ENCODE results near the gene APLNR.
A peak's percentile ranks its signal among the peaks of the same experiment; 100 is the strongest.
"Not testable (repeated sequence)": the region's sequence is repeated elsewhere in the genome, so short reads cannot be mapped to it uniquely, and the experiment has no call there.

Gene APLNR

DNA sequence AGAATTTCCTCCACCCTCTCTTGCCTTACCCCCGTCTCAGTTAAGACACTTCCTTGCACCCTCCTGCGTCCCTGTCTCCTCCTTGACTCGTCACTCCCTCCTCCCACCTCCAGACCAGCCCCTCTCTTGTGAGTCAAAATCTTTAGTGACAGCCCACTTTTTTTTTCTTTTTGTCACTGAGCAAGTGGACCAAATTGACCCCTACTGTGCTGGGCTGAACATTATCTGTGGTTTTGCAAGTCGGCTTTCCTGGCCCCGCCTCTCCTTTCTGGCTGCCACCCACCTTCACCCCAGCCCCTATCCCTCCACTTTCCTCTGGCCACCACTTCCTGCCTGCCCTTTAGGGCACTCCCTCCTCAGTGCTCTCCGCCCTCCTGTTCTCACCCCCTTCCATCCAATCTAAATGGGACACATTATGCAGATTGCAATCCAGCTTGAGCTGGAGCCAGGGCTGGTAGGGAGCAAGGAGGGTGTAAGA is at the start of gene APLNR:
Gene APLNR, minus strand, starts transcription at position 47 of the 478 bp plus-strand sequence. CDS start 246 bp downstream, outside the sequence.
- peaks cover 0 to 6% of the 10 kb centered on the region in 2 donors for H3K27me3 ChIP-seq (ENCODE audit: control insufficient read depth in 1 of 2, insufficient read depth in 2 of 2, low read length in 2 of 2)
- H3K27ac ChIP-seq (ENCODE audit: low read depth, low read length) = no peak within 1 kb of the TSS
- peaks cover 12% of the 10 kb centered on the region for H3K4me1 ChIP-seq (ENCODE audit: insufficient read depth, low read length)
- no peaks in the 10 kb centered on the region for H3K36me3 ChIP-seq (ENCODE audit: insufficient read depth, low read length)
- H3K9me3 ChIP-seq (ENCODE audit: low read length) = no peaks in the 10 kb centered on the region
- H3K9ac ChIP-seq (ENCODE audit: low read length) = no peak within 1 kb of the TSS
- H3K4me3 ChIP-seq (ENCODE audit: low read depth in 1 of 2, low read length in 2 of 2) = no peak within 1 kb of the TSS

DNA sequence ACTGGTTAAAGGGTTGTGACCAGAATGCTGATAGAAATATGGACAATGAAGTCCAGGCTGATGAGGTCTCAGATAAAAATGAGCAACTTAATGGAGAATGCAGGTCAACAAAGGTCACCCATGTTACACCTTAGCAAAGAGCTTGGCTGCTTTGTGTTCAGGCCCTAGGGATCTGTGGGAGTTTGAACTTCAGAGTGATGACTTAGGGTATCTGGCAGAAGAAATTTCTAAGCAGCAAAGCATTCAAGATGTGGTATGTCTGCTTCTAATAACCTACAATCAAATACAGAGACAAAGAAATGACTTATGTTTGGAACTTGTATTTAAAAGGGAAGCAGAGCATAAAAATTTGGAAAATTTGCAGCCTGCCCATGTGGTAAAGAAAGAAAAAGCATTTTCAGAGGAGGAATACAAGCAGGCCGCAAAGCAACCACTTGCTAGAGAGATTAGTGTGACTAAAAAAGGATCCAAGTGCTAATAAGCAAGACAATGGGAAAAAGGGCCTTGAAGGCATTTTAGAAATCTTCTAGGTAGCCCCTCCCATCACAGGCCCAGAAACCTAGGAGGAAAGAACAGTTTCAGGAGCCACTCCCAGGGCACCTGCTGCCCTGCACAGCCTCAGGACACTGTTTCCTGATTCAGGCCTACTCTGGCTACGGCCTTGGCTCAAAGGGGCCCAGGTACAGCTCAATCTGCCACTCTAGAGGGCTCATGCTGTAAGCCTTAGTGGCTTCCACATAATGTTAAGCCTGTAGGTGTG is 46.4 kb upstream of the APLNR start:
- Histone ChIP-seq H3K27ac (ENCODE audit: low read depth, low read length) (no peak overlapping the region), H3K36me3 (ENCODE audit: insufficient read depth, low read length) (no peaks in the 10 kb centered on the region), H3K27me3 (ENCODE audit: control insufficient read depth in 1 of 2, insufficient read depth in 2 of 2, low read length in 2 of 2) (no peaks in the 10 kb centered on the region), H3K4me1 (ENCODE audit: insufficient read depth, low read length) (no peaks in the 10 kb centered on the region), H3K9ac (ENCODE audit: low read length) (no peak overlapping the region), H3K9me3 (ENCODE audit: low read length) (no peaks in the 10 kb centered on the region), H3K4me3 (ENCODE audit: low read depth in 1 of 2, low read length in 2 of 2) (no peak overlapping the region)

DNA sequence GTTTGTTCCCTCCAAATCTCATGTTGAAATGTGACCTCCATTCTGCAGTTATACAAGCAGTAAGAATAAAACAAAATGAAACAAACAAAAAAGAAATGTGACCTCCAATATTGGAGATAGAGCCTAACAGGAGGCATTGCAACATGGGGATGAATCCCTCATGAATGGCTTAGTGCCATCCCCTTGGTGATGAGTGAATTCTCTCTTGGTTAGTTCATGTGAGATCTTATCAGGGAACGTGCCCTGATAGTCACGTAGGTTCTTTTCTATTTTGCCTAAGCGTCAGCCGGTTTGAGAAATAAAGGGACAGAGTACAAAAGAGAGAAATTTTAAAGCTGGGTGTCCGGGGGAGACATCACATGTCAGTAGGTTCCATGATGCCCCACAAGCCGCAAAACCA is 44.5 kb upstream of the APLNR start:
- not testable (repeated sequence) for H3K36me3 ChIP-seq (ENCODE audit: insufficient read depth, low read length); H3K9ac ChIP-seq (ENCODE audit: low read length); H3K27ac ChIP-seq (ENCODE audit: low read depth, low read length); H3K9me3 ChIP-seq (ENCODE audit: low read length); H3K4me3 ChIP-seq (ENCODE audit: low read depth in 1 of 2, low read length in 2 of 2); H3K27me3 ChIP-seq (ENCODE audit: control insufficient read depth in 1 of 2, insufficient read depth in 2 of 2, low read length in 2 of 2); H3K4me1 ChIP-seq (ENCODE audit: insufficient read depth, low read length)

DNA sequence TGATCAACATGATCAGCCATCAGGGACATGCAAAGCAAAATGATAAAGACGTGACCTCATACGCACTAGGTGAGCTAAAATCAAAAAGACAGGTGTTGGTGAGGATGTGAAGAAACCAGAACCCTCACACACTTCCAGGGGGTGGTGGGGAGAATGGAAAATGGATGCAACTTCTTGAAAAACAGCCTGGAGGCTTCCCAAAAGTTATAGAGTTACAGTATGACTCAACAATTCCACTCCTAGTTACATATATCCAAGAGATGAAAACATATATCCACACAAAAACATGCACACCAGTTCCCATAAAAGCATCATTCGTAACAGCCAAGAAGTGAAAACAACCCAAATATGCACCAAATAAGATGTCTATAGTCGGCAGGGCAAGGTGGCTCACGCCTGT is 42.1 kb upstream of the APLNR start:
- Histone ChIP-seq H3K27ac (ENCODE audit: low read depth, low read length) (no peak overlapping the region), H3K9me3 (ENCODE audit: low read length) (no peaks in the 10 kb centered on the region), H3K4me3 (ENCODE audit: low read depth in 1 of 2, low read length in 2 of 2) (no peak overlapping the region), H3K27me3 (ENCODE audit: control insufficient read depth in 1 of 2, insufficient read depth in 2 of 2, low read length in 2 of 2) (no peaks in the 10 kb centered on the region), H3K9ac (ENCODE audit: low read length) (no peak overlapping the region), H3K4me1 (ENCODE audit: insufficient read depth, low read length) (no peaks in the 10 kb centered on the region), H3K36me3 (ENCODE audit: insufficient read depth, low read length) (no peaks in the 10 kb centered on the region)

DNA sequence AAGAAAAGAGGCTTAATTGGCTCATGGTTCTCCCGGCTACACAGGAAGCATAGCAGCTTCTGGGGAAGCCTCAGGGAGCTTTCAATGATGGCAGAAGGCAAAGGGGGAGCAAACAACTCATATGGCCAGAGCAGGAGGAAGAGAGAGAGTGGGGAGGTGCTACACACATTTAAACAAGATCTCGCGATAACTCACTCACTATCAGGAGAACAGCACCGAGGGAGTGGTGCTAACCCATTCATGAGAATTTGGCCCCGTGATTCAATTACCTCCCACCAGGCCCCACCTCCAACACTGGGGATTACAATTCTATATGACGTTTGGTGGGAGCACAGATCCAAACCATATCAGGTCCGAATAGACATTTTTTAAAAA is 41.7 kb upstream of the APLNR start:
- Histone ChIP-seq H3K27me3 (ENCODE audit: control insufficient read depth in 1 of 2, insufficient read depth in 2 of 2, low read length in 2 of 2) (no peaks in the 10 kb centered on the region), H3K36me3 (ENCODE audit: insufficient read depth, low read length) (no peaks in the 10 kb centered on the region), H3K4me1 (ENCODE audit: insufficient read depth, low read length) (no peaks in the 10 kb centered on the region), H3K9me3 (ENCODE audit: low read length) (no peaks in the 10 kb centered on the region), H3K9ac (ENCODE audit: low read length) (no peak overlapping the region), H3K27ac (ENCODE audit: low read depth, low read length) (no peak overlapping the region), H3K4me3 (ENCODE audit: low read depth in 1 of 2, low read length in 2 of 2) (no peak overlapping the region)

DNA sequence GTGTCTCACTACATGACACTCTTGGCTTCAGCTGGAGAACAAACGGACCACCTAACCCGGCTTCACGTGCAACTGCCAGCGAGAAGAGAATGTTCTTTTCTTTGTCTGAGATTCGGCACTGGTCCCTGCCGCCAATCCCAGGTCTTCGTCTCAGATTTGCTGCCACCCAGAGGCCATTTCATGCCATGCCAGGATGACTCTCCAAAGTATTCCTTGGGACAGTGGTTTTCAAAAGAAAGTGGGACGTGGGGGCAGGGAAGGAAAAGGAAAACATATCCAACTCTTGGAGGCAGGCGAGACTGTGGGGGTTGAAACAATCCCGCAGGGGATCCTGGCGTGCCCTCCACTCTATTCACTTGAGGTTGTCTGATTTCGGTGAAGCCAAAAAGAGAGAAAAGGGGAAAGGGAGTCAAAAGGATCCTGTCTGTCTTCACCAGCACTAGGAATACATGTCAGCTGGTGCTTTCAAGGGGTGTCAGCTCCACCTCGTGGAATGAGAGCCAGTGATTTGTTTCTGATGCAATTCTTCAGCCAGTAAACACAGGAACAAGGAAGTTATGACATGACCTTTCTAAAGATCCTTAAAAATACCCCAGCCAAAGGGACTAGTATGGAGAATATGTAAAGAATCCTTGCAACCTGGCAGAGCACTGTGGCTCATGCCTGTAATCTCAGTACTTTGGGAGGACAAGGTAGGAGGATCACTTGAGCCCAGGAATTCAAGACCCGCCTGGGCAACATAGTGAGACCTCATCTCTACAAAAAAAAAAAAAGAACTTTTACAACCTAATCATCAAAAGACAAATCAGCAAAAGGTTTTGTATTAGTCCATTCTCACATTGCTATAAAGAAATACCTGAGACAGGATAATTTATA is 41.0 kb upstream of the APLNR start:
- no peak overlapping the region for H3K27ac ChIP-seq (ENCODE audit: low read depth, low read length)
- peak overlapping the region in 1 of 2 donors; percentile 10 for H3K4me3 ChIP-seq (ENCODE audit: low read depth in 1 of 2, low read length in 2 of 2)

DNA sequence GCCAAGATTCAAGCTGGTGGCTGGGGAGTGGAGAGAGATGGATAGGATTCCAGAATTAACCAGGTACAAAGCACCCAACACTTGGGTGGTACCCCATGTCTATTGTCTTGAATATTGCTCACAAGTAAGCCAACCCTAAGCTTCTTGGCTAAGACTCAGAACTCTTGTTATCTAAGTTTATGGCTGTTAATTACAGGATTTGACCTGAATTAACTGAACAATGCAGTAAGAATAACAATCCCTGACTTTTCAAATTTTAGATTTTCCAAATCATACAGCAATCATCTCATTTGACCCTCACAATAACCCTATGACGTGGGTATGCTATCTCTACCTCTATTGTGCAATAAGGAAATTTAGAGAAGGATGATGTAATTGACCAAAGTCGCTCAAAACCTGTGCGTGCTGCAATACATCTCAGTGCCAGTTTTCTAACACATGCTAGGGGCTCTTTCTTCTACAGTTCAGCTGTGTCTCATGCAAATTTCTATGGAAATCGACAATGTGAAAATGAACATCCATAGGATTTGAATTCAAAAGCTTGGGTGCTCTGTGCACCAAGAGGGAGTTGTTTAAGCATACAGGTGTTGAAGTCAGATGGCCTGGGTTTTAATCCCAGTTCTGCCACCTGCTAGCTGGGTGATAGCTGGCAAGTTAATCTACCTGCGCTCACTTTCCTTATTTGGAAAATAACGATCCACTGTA is 40.1 kb upstream of the APLNR start:
- Histone ChIP-seq H3K36me3 (ENCODE audit: insufficient read depth, low read length) (no peaks in the 10 kb centered on the region), H3K27ac (ENCODE audit: low read depth, low read length) (no peak overlapping the region), H3K27me3 (ENCODE audit: control insufficient read depth in 1 of 2, insufficient read depth in 2 of 2, low read length in 2 of 2) (no peaks in the 10 kb centered on the region), H3K4me1 (ENCODE audit: insufficient read depth, low read length) (no peaks in the 10 kb centered on the region), H3K9me3 (ENCODE audit: low read length) (no peaks in the 10 kb centered on the region), H3K9ac (ENCODE audit: low read length) (no peak overlapping the region), H3K4me3 (ENCODE audit: low read depth in 1 of 2, low read length in 2 of 2) (no peak overlapping the region)

More for the DNA sequence above, 41.0 kb upstream of the APLNR start:
- no peaks in the 10 kb centered on the region for H3K4me1 ChIP-seq (ENCODE audit: insufficient read depth, low read length)
- no peak overlapping the region for H3K9ac ChIP-seq (ENCODE audit: low read length)
- H3K27me3 ChIP-seq (ENCODE audit: control insufficient read depth in 1 of 2, insufficient read depth in 2 of 2, low read length in 2 of 2) = no peaks in the 10 kb centered on the region
- H3K36me3 ChIP-seq (ENCODE audit: insufficient read depth, low read length) = no peaks in the 10 kb centered on the region
- no peaks in the 10 kb centered on the region for H3K9me3 ChIP-seq (ENCODE audit: low read length)

DNA sequence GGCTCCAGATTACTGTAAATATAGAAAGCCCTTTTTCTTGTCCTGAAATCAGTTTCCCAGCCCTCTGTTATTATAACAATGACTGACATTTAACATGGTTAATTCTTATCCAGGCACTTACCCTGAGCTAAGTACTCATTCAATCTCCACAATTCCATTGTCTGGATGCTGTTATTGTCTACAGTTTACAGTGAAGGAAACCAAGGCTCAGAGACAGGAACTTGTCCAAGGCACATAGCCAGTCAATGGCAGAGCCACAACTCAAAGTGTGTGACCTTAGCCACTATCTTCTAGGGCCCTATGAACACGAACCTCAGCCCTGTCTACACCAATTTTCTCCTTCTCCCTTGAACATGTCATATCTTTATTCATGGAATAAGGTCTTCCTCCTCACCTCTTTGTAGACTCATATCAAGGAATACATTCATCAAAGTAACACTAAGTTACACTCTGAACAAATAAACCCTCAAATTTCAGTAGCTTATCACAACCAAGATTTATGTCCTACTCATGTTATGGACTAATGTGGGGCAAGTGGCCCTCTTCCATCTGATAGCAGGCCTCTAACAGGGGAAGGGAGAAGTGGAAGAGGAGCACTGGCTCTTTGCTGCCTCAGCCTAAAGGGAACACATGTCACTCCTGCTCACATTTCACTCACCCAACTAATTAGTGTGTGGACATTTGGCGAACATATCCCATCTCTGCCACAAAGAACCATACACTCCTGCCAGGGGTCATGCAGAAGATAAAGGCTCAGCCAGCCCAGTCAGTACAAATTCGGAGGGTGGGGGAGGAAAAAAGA is 39.3 kb upstream of the APLNR start:
- H3K9ac ChIP-seq (ENCODE audit: low read length) = no peak overlapping the region
- H3K27ac ChIP-seq (ENCODE audit: low read depth, low read length) = no peak overlapping the region
- no peaks in the 10 kb centered on the region for H3K9me3 ChIP-seq (ENCODE audit: low read length)
- H3K4me1 ChIP-seq (ENCODE audit: insufficient read depth, low read length) = no peaks in the 10 kb centered on the region
- H3K36me3 ChIP-seq (ENCODE audit: insufficient read depth, low read length) = no peaks in the 10 kb centered on the region
- H3K4me3 ChIP-seq (ENCODE audit: low read depth in 1 of 2, low read length in 2 of 2) = no peak overlapping the region
- H3K27me3 ChIP-seq (ENCODE audit: control insufficient read depth in 1 of 2, insufficient read depth in 2 of 2, low read length in 2 of 2) = no peaks in the 10 kb centered on the region

DNA sequence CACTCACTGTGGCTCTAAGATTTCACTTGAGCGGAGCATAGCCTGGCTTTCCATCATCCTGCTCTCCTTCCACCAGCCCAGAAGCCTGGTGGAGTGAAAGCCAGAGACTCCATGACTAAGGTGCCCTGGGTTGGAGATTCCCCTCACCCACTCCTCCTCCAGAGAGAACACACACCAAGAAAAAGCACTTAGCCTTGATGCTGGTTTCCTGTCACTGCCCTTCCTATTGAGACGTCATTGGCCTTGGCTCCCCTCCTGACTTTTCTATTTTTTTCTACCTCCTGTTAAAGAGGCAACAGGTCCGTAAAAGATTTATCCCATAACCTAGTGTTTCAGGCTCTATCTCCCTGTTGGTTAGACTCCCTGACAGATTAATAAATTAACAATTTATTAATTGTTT is 38.5 kb upstream of the APLNR start:
- Histone ChIP-seq H3K4me1 (ENCODE audit: insufficient read depth, low read length) (no peaks in the 10 kb centered on the region), H3K27me3 (ENCODE audit: control insufficient read depth in 1 of 2, insufficient read depth in 2 of 2, low read length in 2 of 2) (no peaks in the 10 kb centered on the region), H3K4me3 (ENCODE audit: low read depth in 1 of 2, low read length in 2 of 2) (no peak overlapping the region), H3K9me3 (ENCODE audit: low read length) (no peaks in the 10 kb centered on the region), H3K36me3 (ENCODE audit: insufficient read depth, low read length) (no peaks in the 10 kb centered on the region), H3K9ac (ENCODE audit: low read length) (no peak overlapping the region), H3K27ac (ENCODE audit: low read depth, low read length) (no peak overlapping the region)

DNA sequence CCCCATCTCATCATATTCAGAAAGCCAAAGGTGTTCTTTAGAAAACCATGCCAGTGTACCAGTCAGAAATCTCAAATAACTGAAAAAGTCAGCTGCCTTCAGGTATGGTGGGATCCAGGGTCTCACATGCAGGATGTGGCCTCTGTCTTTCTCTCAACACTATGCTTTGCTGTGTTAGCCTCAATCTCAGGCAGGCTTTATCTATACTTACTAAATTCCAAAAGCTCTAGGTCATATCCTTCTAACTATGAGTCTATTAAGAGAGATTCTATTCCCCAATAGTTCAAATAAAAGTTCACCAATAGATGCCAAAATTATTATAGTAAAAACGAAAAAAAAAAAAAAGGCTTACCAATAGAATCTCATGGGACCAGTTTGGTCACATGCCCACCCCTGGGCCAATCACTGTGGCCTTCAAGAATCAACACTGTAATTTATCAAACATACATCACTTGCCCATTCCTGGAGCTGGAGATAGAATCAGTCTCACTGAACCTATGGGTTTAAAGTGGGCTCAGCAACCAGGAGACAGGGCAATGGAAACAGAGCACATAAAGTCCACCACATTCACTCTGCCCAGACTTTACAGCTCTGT is 38.0 kb upstream of the APLNR start:
- Histone ChIP-seq H3K36me3 (ENCODE audit: insufficient read depth, low read length) (no peaks in the 10 kb centered on the region), H3K9me3 (ENCODE audit: low read length) (no peaks in the 10 kb centered on the region), H3K27ac (ENCODE audit: low read depth, low read length) (no peak overlapping the region), H3K4me3 (ENCODE audit: low read depth in 1 of 2, low read length in 2 of 2) (no peak overlapping the region), H3K9ac (ENCODE audit: low read length) (no peak overlapping the region), H3K4me1 (ENCODE audit: insufficient read depth, low read length) (no peaks in the 10 kb centered on the region), H3K27me3 (ENCODE audit: control insufficient read depth in 1 of 2, insufficient read depth in 2 of 2, low read length in 2 of 2) (no peaks in the 10 kb centered on the region)
